GM13977 (cell line): ENCODE data around the gene CYP26C1.

Experiments
- DNase-seq: peaks from one replicate; pipeline ENCODE4 v3.0.0; 2012; ENCODE audit warnings: low spot score
- in situ Hi-C: fragments of 300-500 bp; cut with MboI; formaldehyde crosslinking; loops from one replicate; pipeline ENCODE4 v1.12.0; 2022; ENCODE audit warnings: low sequenced_read_pairs, low pct_unique_long_range_greater_than_20kb, mixed read lengths, inconsistent platforms; ENCODE audit not compliant: unreplicated experiment
- TF ChIP-seq, protein P1 (sequence below): IDR thresholded peaks from 2 replicates; pipeline ENCODE4 v1.5.1; 2012; ENCODE audit warnings: mild to moderate bottlenecking, control low read depth; ENCODE audit not compliant: insufficient read depth; ENCODE audit errors: extremely low read depth, missing control alignments

CYP26C1 gene

GRCh38 chr10:93083743-93084539 lies 23.3 kb downstream of the CYP26C1 start:
- no peak for DNase-seq
- in situ Hi-C loops, result loop anchor here (25.0 kb wide), 2 partner anchors 203 to 403 kb away; partner anchors contain the start of genes CEP55 and MYOF
- TF ChIP-seq, protein P1, sequence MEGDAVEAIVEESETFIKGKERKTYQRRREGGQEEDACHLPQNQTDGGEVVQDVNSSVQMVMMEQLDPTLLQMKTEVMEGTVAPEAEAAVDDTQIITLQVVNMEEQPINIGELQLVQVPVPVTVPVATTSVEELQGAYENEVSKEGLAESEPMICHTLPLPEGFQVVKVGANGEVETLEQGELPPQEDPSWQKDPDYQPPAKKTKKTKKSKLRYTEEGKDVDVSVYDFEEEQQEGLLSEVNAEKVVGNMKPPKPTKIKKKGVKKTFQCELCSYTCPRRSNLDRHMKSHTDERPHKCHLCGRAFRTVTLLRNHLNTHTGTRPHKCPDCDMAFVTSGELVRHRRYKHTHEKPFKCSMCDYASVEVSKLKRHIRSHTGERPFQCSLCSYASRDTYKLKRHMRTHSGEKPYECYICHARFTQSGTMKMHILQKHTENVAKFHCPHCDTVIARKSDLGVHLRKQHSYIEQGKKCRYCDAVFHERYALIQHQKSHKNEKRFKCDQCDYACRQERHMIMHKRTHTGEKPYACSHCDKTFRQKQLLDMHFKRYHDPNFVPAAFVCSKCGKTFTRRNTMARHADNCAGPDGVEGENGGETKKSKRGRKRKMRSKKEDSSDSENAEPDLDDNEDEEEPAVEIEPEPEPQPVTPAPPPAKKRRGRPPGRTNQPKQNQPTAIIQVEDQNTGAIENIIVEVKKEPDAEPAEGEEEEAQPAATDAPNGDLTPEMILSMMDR, result no peak

DNA sequence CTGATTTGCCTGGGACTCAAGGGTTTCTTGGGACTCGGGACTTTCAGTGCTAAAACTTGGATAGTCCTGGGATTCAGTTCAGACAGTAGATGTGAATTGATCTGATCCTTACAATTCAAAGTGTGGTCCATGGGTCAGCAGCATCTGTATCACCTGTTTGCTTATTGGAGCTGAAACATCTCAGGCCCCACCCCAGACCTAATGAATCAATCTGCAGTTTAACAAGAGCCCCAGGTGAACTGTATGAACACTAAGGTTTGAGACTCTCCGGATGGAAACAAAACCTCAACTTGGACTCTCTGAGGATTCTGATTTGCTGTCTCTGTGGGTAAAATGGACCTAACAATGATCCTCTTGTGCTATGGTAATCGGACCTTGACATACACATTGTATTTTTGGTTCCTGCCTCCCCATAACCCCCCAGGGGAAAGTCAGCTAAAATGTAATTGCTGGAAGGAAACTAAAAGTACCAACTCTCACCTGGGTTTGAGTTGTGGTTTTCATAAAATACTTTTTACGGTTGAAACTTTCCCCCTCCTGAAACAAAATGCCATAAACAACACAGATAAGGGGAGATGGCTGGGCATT lies 24.8 kb downstream of the CYP26C1 start:
- DNase-seq, result no peak
- TF ChIP-seq, protein P1, result no peak
- in situ Hi-C loops, result loop anchor here (25.0 kb wide), 2 partner anchors 202 to 402 kb away; partner anchors contain the start of genes CEP55 and MYOF

DNA sequence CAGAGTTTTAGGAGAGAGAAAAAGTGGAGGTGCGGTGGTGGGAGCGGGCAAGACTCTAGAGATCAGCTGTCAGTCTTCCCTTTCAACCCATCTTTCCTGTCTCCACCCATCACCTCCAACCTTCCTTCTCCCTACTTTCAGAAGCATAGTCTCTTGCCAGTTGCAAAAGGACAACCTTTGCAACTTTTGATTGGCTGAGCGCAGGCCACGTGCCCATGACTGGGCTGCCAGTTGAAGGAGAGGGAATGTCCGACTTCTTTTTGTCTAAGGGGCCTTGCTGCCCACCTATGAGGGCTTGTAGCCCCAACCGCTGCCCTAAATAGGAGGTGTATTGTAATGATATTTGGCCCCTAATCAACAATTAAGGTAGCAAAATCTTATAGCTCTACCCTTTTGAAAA lies 25.7 kb downstream of the CYP26C1 start:
- in situ Hi-C loops, result loop anchor here (25.0 kb wide), 2 partner anchors 201 to 401 kb away; partner anchors contain the start of genes CEP55 and MYOF
- TF ChIP-seq, protein P1, result no peak
- no peak for DNase-seq

DNA sequence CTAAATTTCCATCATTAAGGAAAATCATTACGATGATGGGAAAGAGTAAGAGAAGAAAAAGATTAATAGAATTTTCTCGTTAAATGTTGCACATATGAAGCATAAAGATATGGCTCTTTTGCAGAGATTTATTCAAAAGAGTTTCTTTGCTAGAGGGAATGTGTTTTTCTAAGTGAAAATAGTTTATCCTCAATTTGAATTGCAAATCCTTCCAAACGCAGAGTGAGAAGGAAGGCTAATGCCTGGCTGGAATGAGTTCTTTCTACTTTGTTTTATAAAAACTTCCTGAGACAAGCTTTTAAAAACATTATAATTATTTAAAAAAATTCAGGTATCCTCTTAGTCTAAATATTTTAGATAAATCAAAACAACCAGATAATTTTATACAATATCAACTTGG lies 27.2 kb downstream of the CYP26C1 start:
- in situ Hi-C loops, result loop anchor here (25.0 kb wide), 2 partner anchors 199 to 399 kb away; partner anchors contain the start of genes CEP55 and MYOF
- TF ChIP-seq, protein P1, result no peak
- DNase-seq, result no peak

- no peak for DNase-seq
- TF ChIP-seq, protein P1, result no peak
- in situ Hi-C loops, result loop anchor here (25.0 kb wide), 2 partner anchors 199 to 399 kb away; partner anchors contain the start of genes CEP55 and MYOF
Measured at GRCh38 chr10:93088466-93088865, 27.9 kb downstream of the CYP26C1 start.

DNA sequence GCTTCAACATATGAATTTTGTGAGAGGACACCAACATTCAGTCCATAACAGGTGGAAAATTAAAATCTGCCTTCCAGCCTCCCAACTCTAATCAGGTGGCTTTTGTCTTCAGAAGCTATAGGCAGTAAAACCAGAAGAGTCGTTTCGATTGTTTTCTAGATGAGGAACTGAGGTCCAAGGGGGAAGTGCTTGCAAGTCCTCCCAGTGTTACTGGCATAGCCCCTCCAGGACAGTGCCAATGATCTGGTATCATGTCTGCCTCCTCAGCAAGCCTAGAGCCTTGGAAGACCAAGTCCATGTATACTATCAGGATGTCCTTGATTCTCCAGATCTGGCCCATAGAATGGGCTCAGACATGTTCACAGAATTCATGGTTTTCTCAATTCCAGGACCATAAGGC lies 30.0 kb downstream of the CYP26C1 start:
- in situ Hi-C loops, result loop anchor here (25.0 kb wide), 2 partner anchors 197 to 397 kb away; partner anchors contain the start of genes CEP55 and MYOF
- no peak for DNase-seq
- TF ChIP-seq, protein P1, result no peak
